ENCODE results near the gene MACC1. TPM values are rescaled to one million over a fixed set of nuclear protein-coding genes. Genes with fewer than 3 reads are reported as not detected.

The MACC1 gene
- total and polyA plus RNA-seq, 10 of the 15 experiments (the other 5 are each of a cell fraction or from before 2014, with no cell fraction given): 6.0 to 61.1 (median 12.7) TPM

DNA sequence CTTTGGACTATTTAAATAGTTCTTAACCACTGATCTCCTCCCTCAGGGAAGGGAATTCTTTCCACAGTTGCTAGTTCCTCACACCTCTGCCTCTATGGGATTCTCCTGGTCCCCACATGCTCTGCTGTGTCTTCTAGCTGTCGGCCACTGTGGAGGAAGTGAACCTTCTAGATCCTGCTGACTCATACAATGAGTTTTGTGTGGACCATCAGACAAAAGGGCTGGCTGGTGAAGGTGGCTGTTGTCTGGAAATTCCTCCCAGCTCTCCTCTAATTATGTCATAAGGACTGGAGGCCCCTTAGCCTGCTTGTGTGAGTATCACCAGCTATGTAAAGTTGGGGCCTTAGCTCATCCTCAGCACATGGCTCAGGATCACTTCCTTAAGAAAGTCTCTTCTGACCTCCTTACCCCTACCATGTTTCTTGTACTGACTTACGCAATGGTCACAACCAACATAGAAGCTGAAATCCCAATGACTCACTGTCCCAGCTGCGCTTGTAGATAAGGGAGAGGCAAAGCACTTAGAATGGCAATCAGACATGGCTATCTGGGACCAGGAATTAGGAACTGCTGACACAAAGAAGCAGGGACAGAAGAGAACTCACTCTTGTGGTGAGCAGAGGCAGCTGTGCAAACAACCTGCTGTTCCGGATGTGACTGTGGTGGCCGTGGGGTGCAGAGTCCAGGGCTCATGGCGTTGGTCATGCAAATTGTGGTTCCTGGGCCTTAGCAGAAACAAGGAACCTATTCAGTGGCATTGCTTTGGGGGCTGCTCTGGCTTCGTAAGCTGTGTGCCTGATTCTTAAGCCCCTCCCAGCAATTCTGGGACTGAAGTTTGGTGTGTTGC is 2.5 kb upstream of the MACC1 start (continued):
- TF ChIP-seq, protein P1, sequence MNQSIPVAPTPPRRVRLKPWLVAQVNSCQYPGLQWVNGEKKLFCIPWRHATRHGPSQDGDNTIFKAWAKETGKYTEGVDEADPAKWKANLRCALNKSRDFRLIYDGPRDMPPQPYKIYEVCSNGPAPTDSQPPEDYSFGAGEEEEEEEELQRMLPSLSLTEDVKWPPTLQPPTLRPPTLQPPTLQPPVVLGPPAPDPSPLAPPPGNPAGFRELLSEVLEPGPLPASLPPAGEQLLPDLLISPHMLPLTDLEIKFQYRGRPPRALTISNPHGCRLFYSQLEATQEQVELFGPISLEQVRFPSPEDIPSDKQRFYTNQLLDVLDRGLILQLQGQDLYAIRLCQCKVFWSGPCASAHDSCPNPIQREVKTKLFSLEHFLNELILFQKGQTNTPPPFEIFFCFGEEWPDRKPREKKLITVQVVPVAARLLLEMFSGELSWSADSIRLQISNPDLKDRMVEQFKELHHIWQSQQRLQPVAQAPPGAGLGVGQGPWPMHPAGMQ (IDR thresholded peaks at IDR 0.05; ENCODE audit: borderline replicate concordance): no peak
- TF ChIP-seq POLR2AphosphoS5 (IDR thresholded peaks at IDR 0.05; ENCODE audit: low read length) (peak; percentile 94), SMAD1 (IDR thresholded peaks at IDR 0.05; ENCODE audit: low read depth, partially characterized antibody) (peak; percentile 80), TCF3 (IDR thresholded peaks at IDR 0.05; ENCODE audit: borderline replicate concordance, insufficient read depth, low read depth, low read length) (peak; percentile 99), YY1 (IDR thresholded peaks at IDR 0.05; ENCODE audit: low read depth, low read length) (peak; percentile 88), KDM1A (IDR thresholded peaks at IDR 0.05; ENCODE audit: borderline replicate concordance) (no peak), NR2C2 (IDR thresholded peaks at IDR 0.05; ENCODE audit: borderline replicate concordance, control insufficient read depth, insufficient read length, low read depth) (no peak), KAT2A (conservative IDR thresholded peaks at IDR 0.05; ENCODE audit: control insufficient read depth, low read depth, low read length) (no peak), SREBF1 (IDR thresholded peaks at IDR 0.05; ENCODE audit: low read length) (no peak), SREBF2 (IDR thresholded peaks at IDR 0.05; ENCODE audit: low read length) (no peak), HDAC2 (IDR thresholded peaks at IDR 0.05) (0 out of 2 replicates have a peak, but pooled peaks have one; percentile 26), SRF (IDR thresholded peaks at IDR 0.05; ENCODE audit: low read depth in 2 of 2, low read length in 2 of 2) (no peak), ETV6 (conservative IDR thresholded peaks at IDR 0.05 in 1 of 2, IDR thresholded peaks at IDR 0.05 in 1 of 2; ENCODE audit: borderline replicate concordance in 1 of 2, low read depth in 1 of 2) (peak in 1 of 2 experiments; percentile 69; a peak in 2 of 4 replicates), CHD2 (IDR thresholded peaks at IDR 0.05; ENCODE audit: borderline replicate concordance, low read depth, low read length) (peak; percentile 95), HDAC6 (IDR thresholded peaks at IDR 0.05; ENCODE audit: unreplicated experiment) (no peak), RCOR1 (conservative IDR thresholded peaks at IDR 0.05; ENCODE audit: low read depth, low read length) (no peak), MYB (IDR thresholded peaks at IDR 0.05; ENCODE audit: borderline replicate concordance, low read depth, low read length) (peak; percentile 84; the same call in 1 of the 2 replicates), CEBPB (IDR thresholded peaks at IDR 0.05; ENCODE audit: borderline replicate concordance in 1 of 2, low read depth in 2 of 2, low read length in 2 of 2) (peak; percentile 9 to 94; a peak in 2 of 4 replicates), CHD4 (IDR thresholded peaks at IDR 0.05) (no peak), MEF2B (IDR thresholded peaks at IDR 0.05; ENCODE audit: partially characterized antibody, poor library complexity, severe bottlenecking) (peak; percentile 85), POU2F2 (IDR thresholded peaks at IDR 0.05; ENCODE audit: borderline replicate concordance, low read depth, low read length) (peak; percentile 100), MEF2A (IDR thresholded peaks at IDR 0.05; ENCODE audit: insufficient read depth, low read depth, low read length) (peak; percentile 70; the same call in 1 of the 2 replicates), SMAD5 (IDR thresholded peaks at IDR 0.05; ENCODE audit: low read depth) (no peak; the same call in 1 of the 2 replicates)
- TF ChIP-seq, protein P2, sequence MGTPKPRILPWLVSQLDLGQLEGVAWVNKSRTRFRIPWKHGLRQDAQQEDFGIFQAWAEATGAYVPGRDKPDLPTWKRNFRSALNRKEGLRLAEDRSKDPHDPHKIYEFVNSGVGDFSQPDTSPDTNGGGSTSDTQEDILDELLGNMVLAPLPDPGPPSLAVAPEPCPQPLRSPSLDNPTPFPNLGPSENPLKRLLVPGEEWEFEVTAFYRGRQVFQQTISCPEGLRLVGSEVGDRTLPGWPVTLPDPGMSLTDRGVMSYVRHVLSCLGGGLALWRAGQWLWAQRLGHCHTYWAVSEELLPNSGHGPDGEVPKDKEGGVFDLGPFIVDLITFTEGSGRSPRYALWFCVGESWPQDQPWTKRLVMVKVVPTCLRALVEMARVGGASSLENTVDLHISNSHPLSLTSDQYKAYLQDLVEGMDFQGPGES (IDR thresholded peaks at IDR 0.05): no peak

All from GM12878 (cell line).